Neuronal stem cell (in vitro differentiated cells): ENCODE data around the gene ASTE1.

Source experiments
- DNase-seq: peaks from one replicate; pipeline ENCODE4 v3.0.0-alpha.2; 2013; ENCODE audit warnings: low spot score
- H2AFZ ChIP-seq: one replicate; pipeline ENCODE4 v1.6.1; 2013; ENCODE audit warnings: mild to moderate bottlenecking, low read length, inconsistent platforms
- H2AK5ac ChIP-seq: 2 replicates; pipeline ENCODE4 v1.6.1; 2013; ENCODE audit warnings: low read depth, mild to moderate bottlenecking, inconsistent platforms, low read length, moderate library complexity, mixed read lengths
- H2BK120ac ChIP-seq: 2 replicates; pipeline ENCODE4 v1.6.1; 2013; ENCODE audit warnings: low read depth, mild to moderate bottlenecking, inconsistent platforms, low read length, moderate library complexity, mixed read lengths
- H2BK12ac ChIP-seq: one replicate; pipeline ENCODE4 v1.6.1; 2013; ENCODE audit warnings: low read length, inconsistent platforms
- H2BK15ac ChIP-seq: 2 replicates; pipeline ENCODE4 v1.6.1; 2013; ENCODE audit warnings: mild to moderate bottlenecking, low read length, inconsistent platforms, mixed read lengths
- H2BK5ac ChIP-seq: one replicate; pipeline ENCODE4 v1.6.1; 2013; ENCODE audit warnings: inconsistent platforms, mild to moderate bottlenecking, low read length, moderate library complexity
- H3K14ac ChIP-seq: one replicate; pipeline ENCODE4 v1.6.1; 2013; ENCODE audit warnings: low read length, inconsistent platforms
- H3K18ac ChIP-seq: 2 replicates; pipeline ENCODE4 v1.6.1; 2013; ENCODE audit warnings: low read length, inconsistent platforms
- H3K23ac ChIP-seq: 2 replicates; pipeline ENCODE4 v1.6.1; 2013; ENCODE audit warnings: low read depth, mild to moderate bottlenecking, mixed read lengths, low read length, inconsistent platforms; ENCODE audit not compliant: poor library complexity
- H3K27ac ChIP-seq: replicated peaks from 3 replicates; pipeline ENCODE4 v1.5.1; 2013; ENCODE audit warnings: low read length, inconsistent platforms
- H3K27me3 ChIP-seq, 3 experiments: 2 replicates each; pipeline ENCODE4 v1.6.1; 2013; ENCODE audit warnings: low read length in 3 of 3, mild to moderate bottlenecking in 2 of 3, inconsistent platforms in 1 of 3, low read depth in 1 of 3, mixed read lengths in 1 of 3, moderate library complexity in 1 of 3; ENCODE audit not compliant: control insufficient read depth in 3 of 3, insufficient read depth in 3 of 3
- H3K36me3 ChIP-seq, 2 donors: replicated peaks in 1 of 2; 2 replicates each; pipeline ENCODE4 v1.6.1; 2013; ENCODE audit warnings: low read length in 2 of 2; ENCODE audit not compliant: control insufficient read depth in 2 of 2, insufficient read depth in 2 of 2
- H3K4ac ChIP-seq: 2 replicates; pipeline ENCODE4 v1.6.1; 2013; ENCODE audit warnings: inconsistent platforms, mild to moderate bottlenecking, low read length, moderate library complexity
- H3K4me1 ChIP-seq, 2 donors: 1 replicate in 1 of 2; 2 replicates in 1 of 2; pipeline ENCODE4 v1.6.1; 2013; ENCODE audit warnings: low read length in 2 of 2, low read depth in 1 of 2; ENCODE audit not compliant: control insufficient read depth in 2 of 2, insufficient read depth in 1 of 2
- H3K4me2 ChIP-seq: one replicate; pipeline ENCODE4 v1.6.1; 2013; ENCODE audit warnings: mild to moderate bottlenecking, low read length, inconsistent platforms; ENCODE audit not compliant: insufficient read depth, poor library complexity, severe bottlenecking
- H3K4me3 ChIP-seq, 2 donors: 2 replicates each; pipeline ENCODE4 v1.5.1; 2013; ENCODE audit warnings: low read length in 2 of 2, mild to moderate bottlenecking in 2 of 2, inconsistent platforms in 1 of 2, moderate library complexity in 1 of 2
- H3K79me1 ChIP-seq: one replicate; pipeline ENCODE4 v1.6.1; 2013; ENCODE audit warnings: low read depth, mild to moderate bottlenecking, inconsistent platforms, low read length, moderate library complexity
- H3K9ac ChIP-seq: one replicate; pipeline ENCODE4 v1.6.1; 2013; ENCODE audit warnings: mild to moderate bottlenecking, low read depth, low read length, inconsistent platforms; ENCODE audit not compliant: poor library complexity
- H3K9me3 ChIP-seq, 2 donors: replicated peaks in 1 of 2; 2 replicates each; pipeline versions ENCODE3 to v1.6.1; 2013; ENCODE audit warnings: low read length in 2 of 2, mild to moderate bottlenecking in 2 of 2, inconsistent platforms in 1 of 2, low read depth in 1 of 2, mixed read lengths in 1 of 2, moderate library complexity in 1 of 2; ENCODE audit not compliant: control insufficient read depth in 2 of 2, insufficient read depth in 1 of 2
- H4K8ac ChIP-seq: one replicate; pipeline ENCODE4 v1.6.1; 2013; ENCODE audit warnings: low read depth, mild to moderate bottlenecking, inconsistent platforms, low read length, moderate library complexity
- H4K91ac ChIP-seq: one replicate; pipeline ENCODE4 v1.6.1; 2013; ENCODE audit warnings: low read length, low read depth, mild to moderate bottlenecking, inconsistent platforms; ENCODE audit not compliant: poor library complexity
- WGBS, 2 donors: extraction: QIAGEN DNeasy Blood & Tissue Kit; methylation state at CpG; one replicate each; pipeline ENCODE4 v1.1.7; 2013; ENCODE audit warnings: missing lambda C conversion rate in 2 of 2, mixed read lengths in 1 of 2; ENCODE audit not compliant: insufficient read length in 2 of 2, insufficient replicate concordance in 1 of 2; ENCODE audit errors: extremely low coverage in 2 of 2; 5-methylcytosine and 5-hydroxymethylcytosine counted together

The ASTE1 gene

GRCh38 chr3:130963878-130964277 lies 62.7 kb downstream of the ASTE1 start:
- H2BK12ac ChIP-seq: no peak overlapping the region
- no peaks in the 10 kb centered on the region for H3K79me1 ChIP-seq
- H3K4me3 ChIP-seq: no peak overlapping the region
- H3K14ac ChIP-seq: no peak overlapping the region
- no peak overlapping the region for H2BK15ac ChIP-seq
- no peak overlapping the region for H2BK120ac ChIP-seq
- H3K27me3 ChIP-seq: no peaks in the 10 kb centered on the region
- H3K36me3 ChIP-seq: peaks cover 3 to 77% of the 10 kb centered on the region in 2 donors
- no peaks in the 10 kb centered on the region for H3K4me1 ChIP-seq
- no peak overlapping the region for H3K4ac ChIP-seq
- H2BK5ac ChIP-seq: no peak overlapping the region
- no peak overlapping the region for H2AK5ac ChIP-seq
- no peak overlapping the region for H3K4me2 ChIP-seq
- no CpG with 5 or more reads among the region's 3 CpGs for WGBS, 2 donors
- H3K18ac ChIP-seq: no peak overlapping the region
- H4K91ac ChIP-seq: no peak overlapping the region
- no peak overlapping the region for H3K27ac ChIP-seq
- no peak overlapping the region for H3K23ac ChIP-seq
- no peak overlapping the region for H4K8ac ChIP-seq
- DNase-seq: peak; percentile 53
- no peak overlapping the region for H3K9ac ChIP-seq
- no peak overlapping the region for H2AFZ ChIP-seq
- H3K9me3 ChIP-seq: no peaks in the 10 kb centered on the region
